ENCODE results near the gene RHOBTB1.
"Not testable (repeated sequence)": the region's sequence is repeated elsewhere in the genome, so short reads cannot be mapped to it uniquely, and the experiment has no call there.

Gene RHOBTB1

DNA sequence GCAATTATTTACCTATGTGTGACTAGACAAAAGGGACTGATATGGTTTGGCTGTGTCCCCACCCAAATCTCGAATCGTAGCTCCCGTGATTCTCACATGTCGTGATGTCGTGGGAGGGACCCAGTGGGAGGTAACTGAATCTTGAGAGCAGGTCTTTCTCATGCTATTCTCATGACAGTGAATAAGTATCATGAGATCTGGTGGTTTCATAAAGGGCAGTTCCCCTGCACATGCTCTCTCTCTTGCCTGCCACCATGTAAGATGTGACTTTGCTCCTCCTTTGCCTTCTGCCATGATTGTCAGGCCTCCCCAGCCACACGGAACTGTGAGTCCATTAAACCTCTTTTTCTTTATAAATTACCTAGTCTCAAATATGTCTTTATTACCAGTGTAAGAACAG is 37.2 kb downstream of the RHOBTB1 start:
- not testable (repeated sequence) for DNase-seq (ENCODE audit: low read depth)

DNA sequence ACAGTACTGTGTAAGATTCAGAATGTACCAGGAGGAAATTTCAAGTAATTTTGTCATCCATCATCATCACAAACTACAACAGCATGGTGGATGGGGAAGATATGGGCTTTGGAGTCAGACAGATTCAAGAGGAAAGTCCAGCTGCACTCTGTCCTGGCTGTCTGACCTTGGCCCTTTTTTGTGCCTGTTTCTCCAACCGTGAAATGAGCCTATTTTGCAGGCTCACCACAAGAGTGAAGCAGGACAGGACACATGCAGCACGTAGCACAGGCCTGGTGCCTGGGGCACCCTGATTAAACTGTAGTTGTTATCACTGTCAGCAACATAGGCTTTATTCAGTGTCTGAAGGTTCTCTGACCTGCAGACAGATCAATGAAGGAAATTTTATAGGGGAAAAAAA is 37.6 kb downstream of the RHOBTB1 start:
- DNase-seq (ENCODE audit: low read depth): no peak

- no peak for DNase-seq (ENCODE audit: low read depth)
Measured at GRCh38 chr10:60905580-60905979, 38.4 kb downstream of the RHOBTB1 start.

DNA sequence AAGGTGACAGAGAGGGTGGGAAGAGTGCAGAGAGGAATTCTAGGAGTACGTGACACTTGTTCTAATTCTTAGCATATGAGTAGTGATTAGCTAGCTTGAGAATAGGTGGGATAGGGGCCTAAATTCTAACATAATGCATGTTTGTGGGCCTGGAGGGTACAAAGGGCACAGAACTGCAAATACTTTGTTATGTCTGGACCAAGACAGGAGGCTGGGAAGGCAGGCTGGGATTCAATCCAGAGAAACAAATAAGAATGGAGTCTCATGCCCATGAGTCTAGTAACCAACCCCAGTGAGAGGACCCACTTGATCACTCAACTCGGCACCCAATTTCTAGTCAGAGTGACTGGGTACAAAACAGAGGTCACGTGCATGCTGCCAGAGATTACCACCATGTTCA is 40.9 kb downstream of the RHOBTB1 start:
- DNase-seq (ENCODE audit: low read depth): no peak

GRCh38 chr10:60901561-60902235 is 42.3 kb downstream of the RHOBTB1 start:
- DNase-seq (ENCODE audit: low read depth): no peak

DNA sequence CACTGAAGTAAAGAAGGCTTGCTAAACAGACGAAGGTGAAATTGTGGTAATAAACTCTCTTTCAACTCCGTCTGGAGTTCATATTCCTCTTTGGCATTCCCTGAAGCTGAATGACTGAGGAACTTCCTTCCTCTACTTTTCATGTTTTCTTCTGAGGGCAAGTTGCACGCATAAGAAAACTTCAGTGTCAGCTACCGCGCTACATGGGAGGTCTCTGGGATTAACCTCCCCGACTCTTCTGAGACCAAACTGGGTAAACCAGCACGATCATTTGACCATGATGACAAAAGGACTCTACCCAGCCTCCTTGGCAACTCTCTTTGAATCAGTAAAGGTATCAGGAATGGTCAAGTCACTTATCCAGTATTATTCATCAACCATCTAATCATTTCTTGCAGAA is 44.7 kb downstream of the RHOBTB1 start:
- no peak for DNase-seq (ENCODE audit: low read depth)

GRCh38 chr10:60898321-60898720 is 45.7 kb downstream of the RHOBTB1 start:
- DNase-seq (ENCODE audit: low read depth): no peak

GRCh38 chr10:60896810-60897209 is 47.2 kb downstream of the RHOBTB1 start:
- no peak for DNase-seq (ENCODE audit: low read depth)

DNA sequence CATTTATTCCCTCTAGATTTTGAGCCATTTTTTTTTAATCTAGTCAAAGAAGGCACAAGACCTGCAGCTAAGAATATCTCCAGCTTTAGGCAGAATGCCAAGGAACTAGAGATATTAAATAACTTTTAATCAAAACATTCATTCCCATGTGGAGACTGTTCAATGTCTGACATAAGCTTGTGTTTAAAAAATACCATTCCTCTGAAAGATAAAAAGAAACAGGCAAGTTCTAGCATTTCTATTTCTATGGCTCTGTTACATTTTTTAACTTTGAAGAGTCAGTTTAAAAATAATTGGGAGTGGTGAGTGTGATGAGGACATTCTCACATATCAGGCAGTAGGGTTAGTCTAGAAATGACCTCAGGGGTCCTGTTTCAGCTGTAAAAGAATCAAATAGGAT is 48.0 kb downstream of the RHOBTB1 start:
- DNase-seq (ENCODE audit: low read depth): no peak

GRCh38 chr10:60894786-60895185 is 49.2 kb downstream of the RHOBTB1 start:
- peak; percentile 2 for DNase-seq (ENCODE audit: low read depth)

GRCh38 chr10:60893231-60893630 is 50.8 kb downstream of the RHOBTB1 start:
- no peak for DNase-seq (ENCODE audit: low read depth)

GRCh38 chr10:60892571-60892970 is 51.4 kb downstream of the RHOBTB1 start:
- DNase-seq (ENCODE audit: low read depth): no peak

DNA sequence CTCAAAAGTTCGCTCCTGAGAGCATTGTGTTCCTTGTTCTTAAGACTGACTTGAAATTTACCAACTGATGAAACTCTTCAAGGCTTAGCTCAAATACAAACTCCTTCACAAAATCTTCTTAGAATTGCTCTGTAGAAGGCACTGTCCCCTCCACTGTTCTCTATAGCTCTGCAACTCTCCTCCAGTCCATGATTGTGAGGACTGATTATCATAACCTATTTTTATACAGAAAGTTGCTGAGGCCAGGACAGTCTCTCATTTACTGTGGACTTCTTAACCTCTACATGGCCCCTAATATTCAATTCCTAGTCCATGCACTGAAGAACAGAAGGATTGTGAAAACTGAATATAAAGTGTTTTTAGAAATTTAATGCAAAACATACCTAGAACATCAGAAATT is 53.2 kb downstream of the RHOBTB1 start:
- DNase-seq (ENCODE audit: low read depth): no peak

- DNase-seq (ENCODE audit: low read depth): peak; percentile 48
Measured at GRCh38 chr10:60883187-60883586, 60.8 kb downstream of the RHOBTB1 start.

DNA sequence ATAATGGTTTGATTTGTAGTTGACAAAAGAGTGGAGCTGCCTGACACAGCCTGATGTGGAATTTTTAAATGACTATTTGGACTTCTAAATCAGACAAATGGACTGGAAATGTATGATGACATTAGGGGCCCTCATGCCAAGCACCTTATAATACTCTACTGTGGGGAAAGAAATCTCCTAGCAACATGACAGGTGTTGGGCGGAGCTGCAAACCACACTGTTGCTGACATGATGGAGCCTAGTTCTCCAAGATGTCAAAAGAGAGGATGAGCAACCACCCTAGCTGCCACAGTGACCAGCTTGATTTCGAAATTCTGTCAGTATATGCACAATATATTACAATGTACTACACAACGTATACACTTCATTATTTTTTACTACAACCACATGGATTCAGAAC is 65.8 kb downstream of the RHOBTB1 start:
- DNase-seq (ENCODE audit: low read depth): no peak

DNA sequence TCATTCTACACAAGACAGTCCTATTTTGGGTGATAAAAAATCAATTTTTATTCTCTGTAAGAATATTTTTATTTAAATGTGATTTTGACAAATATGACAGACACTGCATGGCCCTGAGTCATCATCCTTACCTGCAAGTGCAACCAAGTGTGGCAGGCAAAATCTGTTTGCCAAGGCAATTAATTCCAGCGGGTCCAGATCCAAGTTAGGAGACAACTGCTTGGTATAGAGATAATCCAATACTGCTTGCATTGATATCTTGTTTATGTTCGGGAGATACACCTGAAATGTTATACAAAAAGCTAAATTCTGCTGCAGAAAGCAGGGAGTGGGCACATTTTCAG is 66.2 kb downstream of the RHOBTB1 start:
- DNase-seq (ENCODE audit: low read depth): no peak

GRCh38 chr10:60877061-60877776 is 66.8 kb downstream of the RHOBTB1 start:
- DNase-seq (ENCODE audit: low read depth): peak; percentile 3

- DNase-seq (ENCODE audit: low read depth): no peak
Measured at GRCh38 chr10:60873758-60874157, 70.2 kb downstream of the RHOBTB1 start.

GRCh38 chr10:60872451-60872850 is 71.5 kb downstream of the RHOBTB1 start:
- no peak for DNase-seq (ENCODE audit: low read depth)

DNA sequence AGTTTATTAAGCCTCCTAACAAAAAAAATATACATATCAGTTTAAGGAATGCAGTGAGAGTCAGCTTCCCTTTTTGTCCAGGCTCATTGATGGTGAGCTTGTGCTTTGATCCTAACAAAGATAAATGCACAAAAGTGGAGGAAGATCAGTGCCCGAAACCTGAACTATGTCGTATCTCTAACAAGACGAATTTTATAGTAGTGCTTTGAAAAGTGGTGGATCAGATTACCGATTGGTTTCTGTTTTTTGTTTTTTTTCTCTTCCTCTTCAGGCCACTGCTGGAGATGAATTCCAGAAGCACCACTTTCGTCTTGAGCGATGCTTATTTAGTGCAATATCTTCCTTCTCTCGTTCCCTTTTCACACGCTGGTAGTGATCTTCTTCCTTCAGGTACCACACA is 72.8 kb downstream of the RHOBTB1 start:
- no peak for DNase-seq (ENCODE audit: low read depth)

- no peak for DNase-seq (ENCODE audit: low read depth)
Measured at GRCh38 chr10:60870803-60871202, 73.2 kb downstream of the RHOBTB1 start.

GRCh38 chr10:60870416-60870728 is 73.6 kb downstream of the RHOBTB1 start:
- DNase-seq (ENCODE audit: low read depth): no peak

- no peak for DNase-seq (ENCODE audit: low read depth)
Measured at GRCh38 chr10:60869652-60870415, 74.2 kb downstream of the RHOBTB1 start.
